GM12878 (cell line): ENCODE measurements around the gene SMURF1. TPM values are rescaled to one million over a fixed set of nuclear protein-coding genes. Genes with fewer than 3 reads are reported as not detected.

Source experiments
- ATAC-seq: fragments of 200-7000 bp; cut with Tn5 transposase; 3 replicates; pipeline ENCODE4 v1.9.1; 2020; ENCODE audit warnings: mild to moderate bottlenecking, moderate library complexity
- BruUV-seq: library from RNA; stranded (reverse); fragments of 400-500 nt; replicated peaks from 2 replicates; lab custom pipeline; 2021; lab: Mats Ljungman, UMichigan
- CTCF ChIA-PET: fragments of 300-600 bp; sonication (Branson Sonifier 250); formaldehyde crosslinking; extraction: SDS; loops from one replicate; lab custom pipeline; 2021; ENCODE audit warnings: inconsistent platforms; lab: Yijun Ruan, JAX
- POLR2A ChIA-PET: fragments of 350-600 bp; formaldehyde crosslinking; extraction: SDS; loops from one replicate; lab custom pipeline; 2021; ENCODE audit warnings: inconsistent platforms; lab: Charles Lee
- RAD21 ChIA-PET: fragments of 300-600 bp; sonication (Branson Sonifier 250); formaldehyde crosslinking; loops from one replicate; lab custom pipeline; 2023; ENCODE audit warnings: antibody characterized with exemption; ENCODE audit not compliant: unreplicated experiment; lab: Charles Lee
- SMC1A ChIA-PET: fragments of 300-600 bp; sonication (Branson Sonifier 250); formaldehyde crosslinking; loops from one replicate; lab custom pipeline; 2023; ENCODE audit not compliant: unreplicated experiment, uncharacterized antibody; lab: Charles Lee
- DNase-seq: peaks from one replicate; pipeline ENCODE4 v3.0.0-alpha.2; 2011; ENCODE audit warnings: low read depth, low spot score
- FAIRE-seq: peaks from 3 replicates; lab custom pipeline; 2011; peaks lifted over from hg19 to GRCh38; lab: Jason Lieb, UNC
- H2AFZ ChIP-seq: 2 replicates; pipeline ENCODE4 v1.6.0; 2011; ENCODE audit warnings: low read depth, low read length, control low read depth; ENCODE audit not compliant: control insufficient read depth
- H3K27ac ChIP-seq: 2 replicates; pipeline ENCODE4 v1.5.1; 2011; ENCODE audit warnings: control low read depth; ENCODE audit not compliant: control insufficient read depth, insufficient read depth
- H3K27me3 ChIP-seq, 2 experiments: replicated peaks in 1 of 2; 2 replicates each; pipeline versions ENCODE4 v1.6.0 to v1.6.1; 2011; ENCODE audit warnings: low read length in 1 of 2; ENCODE audit not compliant: control insufficient read depth in 2 of 2, insufficient read depth in 2 of 2
- H3K36me3 ChIP-seq, 2 experiments: 2 replicates each; pipeline ENCODE4 v1.5.1; 2011; ENCODE audit warnings: low read length in 1 of 2; ENCODE audit not compliant: control insufficient read depth in 2 of 2, insufficient read depth in 2 of 2
- H3K4me1 ChIP-seq: 2 replicates; pipeline ENCODE4 v1.6.1; 2011; ENCODE audit warnings: mild to moderate bottlenecking, low read length, moderate library complexity, mixed read lengths; ENCODE audit not compliant: control insufficient read depth, insufficient read depth
- H3K4me2 ChIP-seq: 2 replicates; pipeline ENCODE4 v1.6.0; 2011; ENCODE audit warnings: control low read depth; ENCODE audit not compliant: control insufficient read depth, insufficient read depth
- H3K4me3 ChIP-seq: fragments of 200-600 bp; sonication (generic); 2 replicates; pipeline ENCODE4 v1.5.1; 2016
- H3K79me2 ChIP-seq: 2 replicates; pipeline ENCODE4 v1.6.0; 2011; ENCODE audit warnings: low read length; ENCODE audit not compliant: control insufficient read depth, insufficient read depth
- H3K9ac ChIP-seq: 2 replicates; pipeline ENCODE4 v1.8.0; 2011; ENCODE audit warnings: low read length, control low read depth, mixed read lengths; ENCODE audit not compliant: control insufficient read depth, insufficient read depth
- H3K9me3 ChIP-seq: replicated peaks from 3 replicates; pipeline ENCODE4 v1.5.1; 2011; ENCODE audit warnings: mild to moderate bottlenecking, low read length; ENCODE audit not compliant: control insufficient read depth, insufficient read depth
- H4K20me1 ChIP-seq: 2 replicates; pipeline ENCODE4 v1.6.0; 2011; ENCODE audit not compliant: control insufficient read depth, insufficient read depth
- BACH1 ChIP-seq: fragments of 450-650 bp; IDR thresholded peaks from 2 replicates; pipeline ENCODE4 v1.6.1; 2017; ENCODE audit warnings: mild to moderate bottlenecking, borderline replicate concordance
- EZH2 ChIP-seq: IDR thresholded peaks from 2 replicates; pipeline ENCODE4 v1.6.1; 2012; ENCODE audit warnings: low read depth, mild to moderate bottlenecking, control low read depth, inconsistent platforms, low read length, borderline replicate concordance; ENCODE audit not compliant: control insufficient read depth
- HDAC2 ChIP-seq: fragments of 200-600 bp; sonication (generic); IDR thresholded peaks from 2 replicates; pipeline ENCODE4 v1.6.1; 2017
- IKZF1 ChIP-seq: fragments of 450-650 bp; conservative IDR thresholded peaks from 2 replicates; pipeline ENCODE4 v1.6.1; 2017; ENCODE audit warnings: antibody characterized with exemption, mild to moderate bottlenecking
- SMAD1 ChIP-seq: fragments of 450-650 bp; IDR thresholded peaks from 2 replicates; pipeline ENCODE4 v1.6.1; 2018; ENCODE audit warnings: mild to moderate bottlenecking, low read depth; ENCODE audit not compliant: partially characterized antibody
- YY1 ChIP-seq: IDR thresholded peaks from 2 replicates; pipeline ENCODE4 v1.6.1; 2011; ENCODE audit warnings: low read depth, mild to moderate bottlenecking, low read length
- ZZZ3 ChIP-seq: IDR thresholded peaks from 2 replicates; pipeline ENCODE4 v1.6.1; 2011; ENCODE audit warnings: low read depth; ENCODE audit not compliant: control insufficient read depth, insufficient read length
- WGBS: methylation state at CpG from one replicate; pipeline ENCODE4 v1.1.6; 2016; ENCODE audit warnings: low lambda C conversion rate; ENCODE audit not compliant: insufficient replicate concordance, insufficient coverage; ENCODE audit errors: missing lambda C conversion rate; 5-methylcytosine and 5-hydroxymethylcytosine counted together
- in situ Hi-C: fragments of 300-500 bp; cut with MboI; formaldehyde crosslinking; loops from 9 replicates; pipeline ENCODE4 v1.14.3; 2018; ENCODE audit warnings: mixed read lengths
- intact Hi-C: fragments of 100-400 bp; cut with micrococcal nuclease; formaldehyde crosslinking; loops from one replicate; pipeline ENCODE4 v1.14.2; 2022; ENCODE audit not compliant: unreplicated experiment
- polyA plus RNA-seq, 11 experiments: library from polyadenylated mRNA; depleted of rRNA in 4 of 11; unstranded in 6 of 11; stranded (reverse) in 5 of 11; fragments of >200 nt; fragmentation: Nextera tagmentation in 4 of 11; fragmentation: Illumina TruSeq in 1 of 11; extraction: Ambion mirVana in 4 of 11; extraction: Trizol in 1 of 11; gene quantifications; 1 replicate in 1 of 11; 2 replicates in 10 of 11; pipeline versions ENCODE4 v1.2.1 to v1.2.3, GENCODE V29; 2011 to 2016; ENCODE audit warnings: inconsistent platforms in 2 of 11, missing spikeins in 2 of 11, low read depth in 1 of 11
- total RNA-seq, 4 experiments: library from RNA; depleted of rRNA in 3 of 4; stranded (reverse); fragments of >200 nt in 3 of 4; fragmentation: Illumina TruSeq in 1 of 4; extraction: Trizol in 1 of 4; gene quantifications; 2 replicates each; pipeline versions ENCODE4 v1.2.1 to v1.2.3, GENCODE V29; 2013 to 2021
- TF ChIP-seq, protein P1 (sequence below): IDR thresholded peaks from 2 replicates; pipeline ENCODE4 v1.6.1; 2011; ENCODE audit warnings: low read depth, low read length, improper control_type of control experiment, borderline replicate concordance
- TF ChIP-seq, protein P2 (sequence below): fragments of 150-350 bp; IDR thresholded peaks from 2 replicates; pipeline ENCODE4 v1.6.1; 2014; ENCODE audit warnings: mild to moderate bottlenecking, low read depth, low read length
- TF ChIP-seq, protein P3 (sequence below): IDR thresholded peaks from 2 replicates; pipeline ENCODE4 v1.6.1; 2012; ENCODE audit warnings: low read depth, low read length, improper control_type of control experiment
- TF ChIP-seq, protein P4 (sequence below): fragments of 450-650 bp; IDR thresholded peaks from 2 replicates; pipeline ENCODE4 v1.6.1; 2017; ENCODE audit warnings: antibody characterized with exemption, mild to moderate bottlenecking, moderate library complexity
- TF ChIP-seq, protein P5 (sequence below): fragments of 150-350 bp; IDR thresholded peaks from 2 replicates; pipeline ENCODE4 v1.6.1; 2016; ENCODE audit warnings: low read depth, low read length

Gene SMURF1
- total and polyA plus RNA-seq, 10 of the 15 experiments (the other 5 are each of a cell fraction or from before 2014, with no cell fraction given) = 0.76 to 14.0 (median 7.9) TPM

DNA sequence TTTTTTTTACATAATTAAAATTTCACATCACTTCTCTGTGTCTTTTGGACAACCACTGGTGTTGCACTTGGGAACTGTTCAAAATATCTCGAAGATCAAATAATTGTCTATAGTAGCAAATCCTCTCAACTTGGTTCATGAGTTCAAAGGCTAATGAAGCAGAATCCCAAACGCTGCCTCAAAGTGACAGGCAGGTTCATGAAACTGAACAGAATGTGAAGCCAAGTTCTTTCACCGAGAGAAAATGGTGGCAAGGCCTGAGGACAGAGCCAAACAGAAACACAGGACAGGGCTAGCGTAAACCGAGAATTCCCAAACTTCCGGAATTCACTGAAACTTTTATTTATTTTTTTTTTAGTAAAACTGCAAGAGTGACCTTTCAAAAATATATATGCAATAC is 21.1 kb downstream of the SMURF1 start:
- no TSS peak for BruUV-seq
- CTCF ChIA-PET = no interaction called here
- intact Hi-C loops (no loop called here), in situ Hi-C loops (no loop called here)
- no peak overlapping the region for H2AFZ ChIP-seq
- POLR2A ChIA-PET = no interaction called here
- no peak overlapping the region for H3K4me2 ChIP-seq
- FAIRE-seq = no peak
- no peaks in the 10 kb centered on the region for H3K4me1 ChIP-seq
- SMC1A ChIA-PET = interaction anchor here (1.4 kb wide), 1 partner anchor 13 kb away, joined by 3 read pairs; no protein-coding TSS in a partner anchor
- H3K36me3 ChIP-seq = no peaks in the 10 kb centered on the region
- H3K27me3 ChIP-seq = no peaks in the 10 kb centered on the region
- peaks cover 3% of the 10 kb centered on the region; the same call in 2 of the 3 replicates for H3K9me3 ChIP-seq
- no peaks in the 10 kb centered on the region for H4K20me1 ChIP-seq
- no peak overlapping the region for H3K9ac ChIP-seq
- no peak overlapping the region for H3K4me3 ChIP-seq
- ATAC-seq = no peak
- H3K27ac ChIP-seq = no peak overlapping the region
- RAD21 ChIA-PET = no interaction called here
- DNase-seq = no peak
- 99% methylated on average over 6 of the region's 6 CpGs for WGBS
- peaks cover 7% of the 10 kb centered on the region for H3K79me2 ChIP-seq
- TF ChIP-seq HDAC2 (no peak), YY1 (no peak), ZZZ3 (no peak), IKZF1 (no peak), EZH2 (no peak), SMAD1 (no peak), BACH1 (no peak)
- TF ChIP-seq, protein P1, sequence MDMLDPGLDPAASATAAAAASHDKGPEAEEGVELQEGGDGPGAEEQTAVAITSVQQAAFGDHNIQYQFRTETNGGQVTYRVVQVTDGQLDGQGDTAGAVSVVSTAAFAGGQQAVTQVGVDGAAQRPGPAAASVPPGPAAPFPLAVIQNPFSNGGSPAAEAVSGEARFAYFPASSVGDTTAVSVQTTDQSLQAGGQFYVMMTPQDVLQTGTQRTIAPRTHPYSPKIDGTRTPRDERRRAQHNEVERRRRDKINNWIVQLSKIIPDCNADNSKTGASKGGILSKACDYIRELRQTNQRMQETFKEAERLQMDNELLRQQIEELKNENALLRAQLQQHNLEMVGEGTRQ = no peak
- TF ChIP-seq, protein P2, sequence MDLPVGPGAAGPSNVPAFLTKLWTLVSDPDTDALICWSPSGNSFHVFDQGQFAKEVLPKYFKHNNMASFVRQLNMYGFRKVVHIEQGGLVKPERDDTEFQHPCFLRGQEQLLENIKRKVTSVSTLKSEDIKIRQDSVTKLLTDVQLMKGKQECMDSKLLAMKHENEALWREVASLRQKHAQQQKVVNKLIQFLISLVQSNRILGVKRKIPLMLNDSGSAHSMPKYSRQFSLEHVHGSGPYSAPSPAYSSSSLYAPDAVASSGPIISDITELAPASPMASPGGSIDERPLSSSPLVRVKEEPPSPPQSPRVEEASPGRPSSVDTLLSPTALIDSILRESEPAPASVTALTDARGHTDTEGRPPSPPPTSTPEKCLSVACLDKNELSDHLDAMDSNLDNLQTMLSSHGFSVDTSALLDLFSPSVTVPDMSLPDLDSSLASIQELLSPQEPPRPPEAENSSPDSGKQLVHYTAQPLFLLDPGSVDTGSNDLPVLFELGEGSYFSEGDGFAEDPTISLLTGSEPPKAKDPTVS = no peak
- TF ChIP-seq, protein P3, sequence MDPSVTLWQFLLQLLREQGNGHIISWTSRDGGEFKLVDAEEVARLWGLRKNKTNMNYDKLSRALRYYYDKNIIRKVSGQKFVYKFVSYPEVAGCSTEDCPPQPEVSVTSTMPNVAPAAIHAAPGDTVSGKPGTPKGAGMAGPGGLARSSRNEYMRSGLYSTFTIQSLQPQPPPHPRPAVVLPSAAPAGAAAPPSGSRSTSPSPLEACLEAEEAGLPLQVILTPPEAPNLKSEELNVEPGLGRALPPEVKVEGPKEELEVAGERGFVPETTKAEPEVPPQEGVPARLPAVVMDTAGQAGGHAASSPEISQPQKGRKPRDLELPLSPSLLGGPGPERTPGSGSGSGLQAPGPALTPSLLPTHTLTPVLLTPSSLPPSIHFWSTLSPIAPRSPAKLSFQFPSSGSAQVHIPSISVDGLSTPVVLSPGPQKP = no peak
- TF ChIP-seq, protein P4, sequence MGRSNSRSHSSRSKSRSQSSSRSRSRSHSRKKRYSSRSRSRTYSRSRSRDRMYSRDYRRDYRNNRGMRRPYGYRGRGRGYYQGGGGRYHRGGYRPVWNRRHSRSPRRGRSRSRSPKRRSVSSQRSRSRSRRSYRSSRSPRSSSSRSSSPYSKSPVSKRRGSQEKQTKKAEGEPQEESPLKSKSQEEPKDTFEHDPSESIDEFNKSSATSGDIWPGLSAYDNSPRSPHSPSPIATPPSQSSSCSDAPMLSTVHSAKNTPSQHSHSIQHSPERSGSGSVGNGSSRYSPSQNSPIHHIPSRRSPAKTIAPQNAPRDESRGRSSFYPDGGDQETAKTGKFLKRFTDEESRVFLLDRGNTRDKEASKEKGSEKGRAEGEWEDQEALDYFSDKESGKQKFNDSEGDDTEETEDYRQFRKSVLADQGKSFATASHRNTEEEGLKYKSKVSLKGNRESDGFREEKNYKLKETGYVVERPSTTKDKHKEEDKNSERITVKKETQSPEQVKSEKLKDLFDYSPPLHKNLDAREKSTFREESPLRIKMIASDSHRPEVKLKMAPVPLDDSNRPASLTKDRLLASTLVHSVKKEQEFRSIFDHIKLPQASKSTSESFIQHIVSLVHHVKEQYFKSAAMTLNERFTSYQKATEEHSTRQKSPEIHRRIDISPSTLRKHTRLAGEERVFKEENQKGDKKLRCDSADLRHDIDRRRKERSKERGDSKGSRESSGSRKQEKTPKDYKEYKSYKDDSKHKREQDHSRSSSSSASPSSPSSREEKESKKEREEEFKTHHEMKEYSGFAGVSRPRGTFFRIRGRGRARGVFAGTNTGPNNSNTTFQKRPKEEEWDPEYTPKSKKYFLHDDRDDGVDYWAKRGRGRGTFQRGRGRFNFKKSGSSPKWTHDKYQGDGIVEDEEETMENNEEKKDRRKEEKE = no peak
- TF ChIP-seq, protein P5, sequence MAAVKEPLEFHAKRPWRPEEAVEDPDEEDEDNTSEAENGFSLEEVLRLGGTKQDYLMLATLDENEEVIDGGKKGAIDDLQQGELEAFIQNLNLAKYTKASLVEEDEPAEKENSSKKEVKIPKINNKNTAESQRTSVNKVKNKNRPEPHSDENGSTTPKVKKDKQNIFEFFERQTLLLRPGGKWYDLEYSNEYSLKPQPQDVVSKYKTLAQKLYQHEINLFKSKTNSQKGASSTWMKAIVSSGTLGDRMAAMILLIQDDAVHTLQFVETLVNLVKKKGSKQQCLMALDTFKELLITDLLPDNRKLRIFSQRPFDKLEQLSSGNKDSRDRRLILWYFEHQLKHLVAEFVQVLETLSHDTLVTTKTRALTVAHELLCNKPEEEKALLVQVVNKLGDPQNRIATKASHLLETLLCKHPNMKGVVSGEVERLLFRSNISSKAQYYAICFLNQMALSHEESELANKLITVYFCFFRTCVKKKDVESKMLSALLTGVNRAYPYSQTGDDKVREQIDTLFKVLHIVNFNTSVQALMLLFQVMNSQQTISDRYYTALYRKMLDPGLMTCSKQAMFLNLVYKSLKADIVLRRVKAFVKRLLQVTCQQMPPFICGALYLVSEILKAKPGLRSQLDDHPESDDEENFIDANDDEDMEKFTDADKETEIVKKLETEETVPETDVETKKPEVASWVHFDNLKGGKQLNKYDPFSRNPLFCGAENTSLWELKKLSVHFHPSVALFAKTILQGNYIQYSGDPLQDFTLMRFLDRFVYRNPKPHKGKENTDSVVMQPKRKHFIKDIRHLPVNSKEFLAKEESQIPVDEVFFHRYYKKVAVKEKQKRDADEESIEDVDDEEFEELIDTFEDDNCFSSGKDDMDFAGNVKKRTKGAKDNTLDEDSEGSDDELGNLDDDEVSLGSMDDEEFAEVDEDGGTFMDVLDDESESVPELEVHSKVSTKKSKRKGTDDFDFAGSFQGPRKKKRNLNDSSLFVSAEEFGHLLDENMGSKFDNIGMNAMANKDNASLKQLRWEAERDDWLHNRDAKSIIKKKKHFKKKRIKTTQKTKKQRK = no peak
